GM12878 (cell line): ENCODE data around the gene RPIA. TPM values are rescaled to one million over a fixed set of nuclear protein-coding genes. Genes with fewer than 3 reads are reported as not detected.

ENCODE experiments used
- ATAC-seq: fragments of 200-7000 bp; cut with Tn5 transposase; 3 replicates; pipeline ENCODE4 v1.9.1; 2020; ENCODE audit warnings: mild to moderate bottlenecking, moderate library complexity
- BruUV-seq: library from RNA; stranded (reverse); fragments of 400-500 nt; replicated peaks from 2 replicates; lab custom pipeline; 2021; lab: Mats Ljungman, UMichigan
- CTCF ChIA-PET: fragments of 300-600 bp; sonication (Branson Sonifier 250); formaldehyde crosslinking; extraction: SDS; loops from one replicate; lab custom pipeline; 2021; ENCODE audit warnings: inconsistent platforms; lab: Yijun Ruan, JAX
- POLR2A ChIA-PET: fragments of 350-600 bp; formaldehyde crosslinking; extraction: SDS; loops from one replicate; lab custom pipeline; 2021; ENCODE audit warnings: inconsistent platforms; lab: Charles Lee
- RAD21 ChIA-PET: fragments of 300-600 bp; sonication (Branson Sonifier 250); formaldehyde crosslinking; loops from one replicate; lab custom pipeline; 2023; ENCODE audit warnings: antibody characterized with exemption; ENCODE audit not compliant: unreplicated experiment; lab: Charles Lee
- SMC1A ChIA-PET: fragments of 300-600 bp; sonication (Branson Sonifier 250); formaldehyde crosslinking; loops from one replicate; lab custom pipeline; 2023; ENCODE audit not compliant: unreplicated experiment, uncharacterized antibody; lab: Charles Lee
- DNase-seq: peaks from one replicate; pipeline ENCODE4 v3.0.0-alpha.2; 2011; ENCODE audit warnings: low read depth, low spot score
- FAIRE-seq: peaks from 3 replicates; lab custom pipeline; 2011; peaks lifted over from hg19 to GRCh38; lab: Jason Lieb, UNC
- H2AFZ ChIP-seq: 2 replicates; pipeline ENCODE4 v1.6.0; 2011; ENCODE audit warnings: low read depth, low read length, control low read depth; ENCODE audit not compliant: control insufficient read depth
- H3K27ac ChIP-seq: 2 replicates; pipeline ENCODE4 v1.5.1; 2011; ENCODE audit warnings: control low read depth; ENCODE audit not compliant: control insufficient read depth, insufficient read depth
- H3K27me3 ChIP-seq, 2 experiments: replicated peaks in 1 of 2; 2 replicates each; pipeline versions ENCODE4 v1.6.0 to v1.6.1; 2011; ENCODE audit warnings: low read length in 1 of 2; ENCODE audit not compliant: control insufficient read depth in 2 of 2, insufficient read depth in 2 of 2
- H3K36me3 ChIP-seq, 2 experiments: 2 replicates each; pipeline ENCODE4 v1.5.1; 2011; ENCODE audit warnings: low read length in 1 of 2; ENCODE audit not compliant: control insufficient read depth in 2 of 2, insufficient read depth in 2 of 2
- H3K4me1 ChIP-seq: 2 replicates; pipeline ENCODE4 v1.6.1; 2011; ENCODE audit warnings: mild to moderate bottlenecking, low read length, moderate library complexity, mixed read lengths; ENCODE audit not compliant: control insufficient read depth, insufficient read depth
- H3K4me2 ChIP-seq: 2 replicates; pipeline ENCODE4 v1.6.0; 2011; ENCODE audit warnings: control low read depth; ENCODE audit not compliant: control insufficient read depth, insufficient read depth
- H3K4me3 ChIP-seq: fragments of 200-600 bp; sonication (generic); 2 replicates; pipeline ENCODE4 v1.5.1; 2016
- H3K79me2 ChIP-seq: 2 replicates; pipeline ENCODE4 v1.6.0; 2011; ENCODE audit warnings: low read length; ENCODE audit not compliant: control insufficient read depth, insufficient read depth
- H3K9ac ChIP-seq: 2 replicates; pipeline ENCODE4 v1.8.0; 2011; ENCODE audit warnings: low read length, control low read depth, mixed read lengths; ENCODE audit not compliant: control insufficient read depth, insufficient read depth
- H3K9me3 ChIP-seq: replicated peaks from 3 replicates; pipeline ENCODE4 v1.5.1; 2011; ENCODE audit warnings: mild to moderate bottlenecking, low read length; ENCODE audit not compliant: control insufficient read depth, insufficient read depth
- H4K20me1 ChIP-seq: 2 replicates; pipeline ENCODE4 v1.6.0; 2011; ENCODE audit not compliant: control insufficient read depth, insufficient read depth
- BCL3 ChIP-seq: IDR thresholded peaks from 2 replicates; pipeline ENCODE4 v1.6.1; 2011; ENCODE audit warnings: borderline replicate concordance, low read depth, mild to moderate bottlenecking, moderate library complexity, low read length; ENCODE audit not compliant: insufficient read depth, poor library complexity, severe bottlenecking
- PRDM15 ChIP-seq: fragments of 450-650 bp; formaldehyde crosslinking; IDR thresholded peaks from 2 replicates; pipeline ENCODE4 v1.4.0; 2020; ENCODE audit warnings: mild to moderate bottlenecking, moderate library complexity
- ZNF274 ChIP-seq: IDR thresholded peaks from one replicate; pipeline ENCODE4 v1.8.0; 2011; ENCODE audit not compliant: insufficient read length, insufficient read depth
- ZZZ3 ChIP-seq: IDR thresholded peaks from 2 replicates; pipeline ENCODE4 v1.6.1; 2011; ENCODE audit warnings: low read depth; ENCODE audit not compliant: control insufficient read depth, insufficient read length
- whole genome bisulfite sequencing: methylation state at CpG from one replicate; pipeline ENCODE4 v1.1.6; 2016; ENCODE audit warnings: low lambda C conversion rate; ENCODE audit not compliant: insufficient replicate concordance, insufficient coverage; ENCODE audit errors: missing lambda C conversion rate; 5-methylcytosine and 5-hydroxymethylcytosine counted together
- in situ Hi-C: fragments of 300-500 bp; cut with MboI; formaldehyde crosslinking; loops from 9 replicates; pipeline ENCODE4 v1.14.3; 2018; ENCODE audit warnings: mixed read lengths
- intact Hi-C: fragments of 100-400 bp; cut with micrococcal nuclease; formaldehyde crosslinking; loops from one replicate; pipeline ENCODE4 v1.14.2; 2022; ENCODE audit not compliant: unreplicated experiment
- polyA plus RNA-seq, 11 experiments: library from polyadenylated mRNA; depleted of rRNA in 4 of 11; unstranded in 6 of 11; stranded (reverse) in 5 of 11; fragments of >200 nt; fragmentation: Nextera tagmentation in 4 of 11; fragmentation: Illumina TruSeq in 1 of 11; extraction: Ambion mirVana in 4 of 11; extraction: Trizol in 1 of 11; gene quantifications; 1 replicate in 1 of 11; 2 replicates in 10 of 11; pipeline versions ENCODE4 v1.2.1 to v1.2.3, GENCODE V29; 2011 to 2016; ENCODE audit warnings: inconsistent platforms in 2 of 11, missing spikeins in 2 of 11, low read depth in 1 of 11
- total RNA-seq, 4 experiments: library from RNA; depleted of rRNA in 3 of 4; stranded (reverse); fragments of >200 nt in 3 of 4; fragmentation: Illumina TruSeq in 1 of 4; extraction: Trizol in 1 of 4; gene quantifications; 2 replicates each; pipeline versions ENCODE4 v1.2.1 to v1.2.3, GENCODE V29; 2013 to 2021

RPIA gene
- total and polyA plus RNA-seq, 10 of the 15 experiments (the other 5 are each of a cell fraction or from before 2014, with no cell fraction given), result 7.1 to 58.1 (median 41.6) TPM

GRCh38 chr2:88666576-88666975 is 24.9 kb upstream of the RPIA start:
- intact Hi-C loops, result loop anchor here (5.0 to 10.0 kb wide), 2 partner anchors 39 to 212 kb away; partner anchors contain the start of genes EIF2AK3 and FOXI3
- TF ChIP-seq ZZZ3 (no peak), PRDM15 (CRISPR knock-in tag) (no peak), BCL3 (no peak), ZNF274 (no peak)
- Histone ChIP-seq H4K20me1 (no peaks in the 10 kb centered on the region), H3K27ac (no peak overlapping the region), H2AFZ (no peak overlapping the region), H3K9me3 (no peaks in the 10 kb centered on the region), H3K4me3 (no peak overlapping the region), H3K4me2 (no peak overlapping the region), H3K27me3 (no peaks in the 10 kb centered on the region), H3K4me1 (no peaks in the 10 kb centered on the region), H3K9ac (no peak overlapping the region), H3K36me3 (no peaks in the 10 kb centered on the region), H3K79me2 (no peaks in the 10 kb centered on the region)
- BruUV-seq, result no TSS peak
- ATAC-seq (no peak), DNase-seq (no peak), FAIRE-seq (no peak)
- ChIA-PET POLR2A (no interaction called here), SMC1A (interaction anchor here (1.1 to 7.9 kb wide), 7 partner anchors 15 to 91 kb away, joined by 3 to 270 read pairs (median 7); no protein-coding TSS in a partner anchor), CTCF (interaction anchor here (1.0 to 15.3 kb wide), 6 partner anchors 10 to 74 kb away, joined by 3 to 399 read pairs (median 20); partner anchors contain the start of gene EIF2AK3), RAD21 (interaction anchor here (1.7 to 2.0 kb wide), 2 partner anchors 71 to 73 kb away, joined by 4 to 6 read pairs; no protein-coding TSS in a partner anchor)
- in situ Hi-C loops, result loop anchor here (5.0 to 25.0 kb wide), 3 partner anchors 74 to 604 kb away; partner anchors contain the start of genes KRCC1 and SMYD1
- 61% methylated on average over 4 of the region's 4 CpGs for WGBS
